ENCODE measurements around the gene BMPR2.

GRCh38 chr2:202346180-202346579 is 29.9 kb upstream of the BMPR2 start:
- TF ChIP-seq CTCF (conservative IDR thresholded peaks at IDR 0.05 in 1 of 2, IDR thresholded peaks at IDR 0.05 in 1 of 2; ENCODE audit: low read depth in 1 of 2, low read length in 2 of 2), result no peak
- no peak for TF ChIP-seq EZH2 (IDR thresholded peaks at IDR 0.05; ENCODE audit: low read length, missing control alignments)
